Left lobe of liver (tissue), 1 donor: ENCODE data around the gene DCANP1. TPM values are rescaled to one million over a fixed set of nuclear protein-coding genes. Genes with fewer than 3 reads are reported as not detected.

Experiments used
- total RNA-seq: library from RNA; stranded (reverse); gene quantifications from one replicate; pipeline ENCODE4 v1.2.1, GENCODE V29; 2021
- donor health status: DM: no; HTN: yes; CAD: no.

Gene DCANP1
- total RNA-seq, 1 donor from 2014 or later, result not detected

Other genes with a start within 250 kb of the DCANP1 start
- 42.9 TPM for gene MACROH2A1, start 48.1 kb downstream of the DCANP1 start, total RNA-seq
- not detected for gene TIFAB, start 5.0 kb upstream of the DCANP1 start, total RNA-seq
- not detected for gene NEUROG1, start 88.6 kb upstream of the DCANP1 start, total RNA-seq
- 4.8 TPM for gene CXCL14, start 131.6 kb upstream of the DCANP1 start, total RNA-seq